Trophoblast cell (in vitro differentiated cells and primary cell): ENCODE measurements around the gene PCSK4.

Experiments
- DNase-seq, 2 donors: peaks; one replicate each; pipeline ENCODE4 v3.0.0-alpha.2; 2016
- H2AFZ ChIP-seq: 2 replicates; pipeline ENCODE4 v1.6.1; 2013; ENCODE audit warnings: low read length, moderate library complexity, mild to moderate bottlenecking; ENCODE audit not compliant: insufficient read depth, poor library complexity
- H2AK5ac ChIP-seq: 2 replicates; pipeline ENCODE4 v1.6.1; 2013; ENCODE audit warnings: mild to moderate bottlenecking, low read length
- H2BK120ac ChIP-seq: 2 replicates; pipeline ENCODE4 v1.6.1; 2013; ENCODE audit warnings: low read length, mild to moderate bottlenecking, moderate library complexity; ENCODE audit not compliant: insufficient read depth, poor library complexity
- H2BK12ac ChIP-seq: 2 replicates; pipeline ENCODE4 v1.6.1; 2013; ENCODE audit warnings: mild to moderate bottlenecking, low read length, moderate library complexity
- H2BK5ac ChIP-seq: 2 replicates; pipeline ENCODE4 v1.6.1; 2013; ENCODE audit warnings: low read length, low read depth, moderate library complexity, mild to moderate bottlenecking; ENCODE audit not compliant: poor library complexity
- H3K14ac ChIP-seq: 2 replicates; pipeline ENCODE4 v1.6.1; 2013; ENCODE audit warnings: mild to moderate bottlenecking, low read length
- H3K18ac ChIP-seq: 2 replicates; pipeline ENCODE4 v1.6.1; 2013; ENCODE audit warnings: mild to moderate bottlenecking, low read length
- H3K23ac ChIP-seq: 2 replicates; pipeline ENCODE4 v1.6.1; 2013; ENCODE audit warnings: low read length
- H3K27ac ChIP-seq: 2 replicates; pipeline ENCODE4 v1.5.1; 2013; ENCODE audit warnings: low read depth, mild to moderate bottlenecking, inconsistent platforms, low read length, moderate library complexity
- H3K27me3 ChIP-seq: 2 replicates; pipeline ENCODE4 v1.6.1; 2013; ENCODE audit warnings: inconsistent platforms, mild to moderate bottlenecking, low read length, moderate library complexity; ENCODE audit not compliant: insufficient read depth
- H3K36me3 ChIP-seq, 2 experiments: 1 replicate in 1 of 2; 2 replicates in 1 of 2; pipeline ENCODE4 v1.6.1; 2013; ENCODE audit warnings: low read length in 2 of 2, mild to moderate bottlenecking in 2 of 2, moderate library complexity in 1 of 2; ENCODE audit not compliant: insufficient read depth in 2 of 2, control insufficient read depth in 1 of 2
- H3K4ac ChIP-seq: 2 replicates; pipeline ENCODE4 v1.6.1; 2013; ENCODE audit warnings: low read depth, mild to moderate bottlenecking, low read length, moderate library complexity
- H3K4me1 ChIP-seq, 2 experiments: 1 replicate in 1 of 2; 2 replicates in 1 of 2; pipeline ENCODE4 v1.6.1; 2013; ENCODE audit warnings: low read length in 2 of 2, mild to moderate bottlenecking in 2 of 2, moderate library complexity in 1 of 2; ENCODE audit not compliant: insufficient read depth in 2 of 2, control insufficient read depth in 1 of 2
- H3K4me2 ChIP-seq: 2 replicates; pipeline ENCODE4 v1.6.1; 2013; ENCODE audit warnings: inconsistent platforms, mild to moderate bottlenecking, low read length, moderate library complexity
- H3K4me3 ChIP-seq: 2 replicates; pipeline ENCODE4 v1.5.1; 2013; ENCODE audit warnings: mild to moderate bottlenecking, low read depth, low read length, inconsistent platforms
- H3K79me1 ChIP-seq: one replicate; pipeline ENCODE4 v1.6.1; 2013; ENCODE audit warnings: low read length
- H3K79me2 ChIP-seq: 2 replicates; pipeline ENCODE4 v1.6.1; 2013; ENCODE audit warnings: low read length, mild to moderate bottlenecking; ENCODE audit not compliant: control insufficient read depth, insufficient read depth, poor library complexity
- H3K9ac ChIP-seq: 2 replicates; pipeline ENCODE4 v1.6.1; 2013; ENCODE audit warnings: mild to moderate bottlenecking, low read length
- H3K9me3 ChIP-seq: 2 replicates; pipeline ENCODE4 v1.6.1; 2013; ENCODE audit warnings: low read depth, mild to moderate bottlenecking, control low read depth, inconsistent platforms, low read length; ENCODE audit not compliant: insufficient read depth
- H4K12ac ChIP-seq: 2 replicates; pipeline ENCODE4 v1.6.1; 2013; ENCODE audit warnings: low read depth, mild to moderate bottlenecking, low read length, moderate library complexity
- H4K8ac ChIP-seq: 2 replicates; pipeline ENCODE4 v1.6.1; 2013; ENCODE audit warnings: low read depth, mild to moderate bottlenecking, low read length, moderate library complexity
- H4K91ac ChIP-seq: one replicate; pipeline ENCODE4 v1.6.1; 2013; ENCODE audit warnings: low read depth, mild to moderate bottlenecking, low read length, moderate library complexity
- whole genome bisulfite sequencing: extraction: QIAGEN DNeasy Blood & Tissue Kit; methylation state at CpG from one replicate; pipeline ENCODE4 v1.1.7; 2013; ENCODE audit warnings: missing lambda C conversion rate; ENCODE audit not compliant: insufficient read length, insufficient coverage; ENCODE audit errors: extremely low coverage; 5-methylcytosine and 5-hydroxymethylcytosine counted together

The PCSK4 gene

DNA sequence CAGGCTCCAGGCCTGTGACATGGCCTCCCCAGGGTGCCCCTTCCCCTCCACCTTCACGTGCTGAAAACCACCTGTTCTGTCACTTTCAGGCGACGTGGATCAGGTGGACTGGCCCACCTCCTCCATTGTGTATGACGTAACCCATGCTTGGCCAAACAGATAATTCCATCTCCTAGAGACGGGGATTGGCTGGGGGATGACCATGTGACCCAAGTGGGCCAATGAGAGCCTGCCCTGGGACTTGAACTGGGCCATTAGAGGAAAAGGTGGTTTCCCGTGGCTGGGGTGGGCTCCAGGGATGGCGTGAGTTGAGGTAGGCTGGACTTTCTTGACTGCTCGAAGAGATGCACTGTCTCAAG, 26.2 kb upstream of the PCSK4 start:
- Histone ChIP-seq H3K27me3 (no peaks in the 10 kb centered on the region), H4K91ac (no peak overlapping the region), H3K23ac (no peak overlapping the region)

GRCh38 chr19:1514986-1515721, 25.0 kb upstream of the PCSK4 start:
- Histone ChIP-seq H3K4me3 (no peak overlapping the region), H2BK120ac (no peak overlapping the region), H3K79me2 (no peaks in the 10 kb centered on the region), H3K9ac (peak overlapping the region; percentile 52), H3K23ac (no peak overlapping the region), H2BK5ac (no peak overlapping the region), H3K4ac (no peak overlapping the region), H3K9me3 (peaks cover 11% of the 10 kb centered on the region), H2AK5ac (no peak overlapping the region), H3K18ac (no peak overlapping the region), H3K4me1 (peaks cover 0 to 4% of the 10 kb centered on the region in 2 experiments), H4K91ac (no peak overlapping the region), H2BK12ac (no peak overlapping the region), H3K4me2 (no peak overlapping the region), H3K79me1 (peaks cover 8% of the 10 kb centered on the region), H3K27me3 (no peaks in the 10 kb centered on the region), H3K27ac (no peak overlapping the region), H3K14ac (no peak overlapping the region), H2AFZ (no peak overlapping the region), H4K12ac (no peak overlapping the region), H4K8ac (no peak overlapping the region), H3K36me3 (no peaks in the 10 kb centered on the region)
- DNase-seq: no peak
- no CpG with 5 or more reads among the region's 14 CpGs for WGBS

More for the DNA sequence above, 26.2 kb upstream of the PCSK4 start:
- Histone ChIP-seq H4K12ac (no peak overlapping the region), H3K4me3 (no peak overlapping the region), H2AFZ (no peak overlapping the region), H3K27ac (no peak overlapping the region), H4K8ac (no peak overlapping the region), H3K4ac (no peak overlapping the region), H3K4me1 (peaks cover 0 to 4% of the 10 kb centered on the region in 2 experiments), H2BK120ac (no peak overlapping the region), H3K4me2 (no peak overlapping the region), H3K9me3 (peaks cover 11% of the 10 kb centered on the region), H2BK5ac (no peak overlapping the region), H2AK5ac (no peak overlapping the region), H3K18ac (no peak overlapping the region), H3K79me1 (peaks cover 8% of the 10 kb centered on the region), H3K79me2 (no peaks in the 10 kb centered on the region), H2BK12ac (no peak overlapping the region), H3K36me3 (no peaks in the 10 kb centered on the region), H3K14ac (no peak overlapping the region), H3K9ac (no peak overlapping the region)
- no peak for DNase-seq
- no CpG with 5 or more reads among the region's 8 CpGs for WGBS

- no peak overlapping the region for H3K18ac ChIP-seq
- H3K23ac ChIP-seq: no peak overlapping the region
- no peaks in the 10 kb centered on the region for H3K36me3 ChIP-seq
- H2BK12ac ChIP-seq: no peak overlapping the region
- H3K79me2 ChIP-seq: no peaks in the 10 kb centered on the region
- H3K14ac ChIP-seq: no peak overlapping the region
- no peaks in the 10 kb centered on the region for H3K27me3 ChIP-seq
- H2AK5ac ChIP-seq: peak overlapping the region; percentile 26
- DNase-seq: no peak
- H4K91ac ChIP-seq: no peak overlapping the region
- no peak overlapping the region for H4K12ac ChIP-seq
- H3K79me1 ChIP-seq: peaks cover 8% of the 10 kb centered on the region
- peaks cover 0 to 4% of the 10 kb centered on the region in 2 experiments for H3K4me1 ChIP-seq
- H2BK5ac ChIP-seq: no peak overlapping the region
- no peak overlapping the region for H3K4me2 ChIP-seq
- no peak overlapping the region for H4K8ac ChIP-seq
- no peak overlapping the region for H3K4ac ChIP-seq
- no peak overlapping the region for H2BK120ac ChIP-seq
- peaks cover 11% of the 10 kb centered on the region for H3K9me3 ChIP-seq
- H3K4me3 ChIP-seq: no peak overlapping the region
- no CpG with 5 or more reads among the region's 10 CpGs for WGBS
- H3K27ac ChIP-seq: no peak overlapping the region
- H3K9ac ChIP-seq: no peak overlapping the region
- H2AFZ ChIP-seq: no peak overlapping the region
Observed at GRCh38 chr19:1514295-1514661, 24.1 kb upstream of the PCSK4 start.

DNA sequence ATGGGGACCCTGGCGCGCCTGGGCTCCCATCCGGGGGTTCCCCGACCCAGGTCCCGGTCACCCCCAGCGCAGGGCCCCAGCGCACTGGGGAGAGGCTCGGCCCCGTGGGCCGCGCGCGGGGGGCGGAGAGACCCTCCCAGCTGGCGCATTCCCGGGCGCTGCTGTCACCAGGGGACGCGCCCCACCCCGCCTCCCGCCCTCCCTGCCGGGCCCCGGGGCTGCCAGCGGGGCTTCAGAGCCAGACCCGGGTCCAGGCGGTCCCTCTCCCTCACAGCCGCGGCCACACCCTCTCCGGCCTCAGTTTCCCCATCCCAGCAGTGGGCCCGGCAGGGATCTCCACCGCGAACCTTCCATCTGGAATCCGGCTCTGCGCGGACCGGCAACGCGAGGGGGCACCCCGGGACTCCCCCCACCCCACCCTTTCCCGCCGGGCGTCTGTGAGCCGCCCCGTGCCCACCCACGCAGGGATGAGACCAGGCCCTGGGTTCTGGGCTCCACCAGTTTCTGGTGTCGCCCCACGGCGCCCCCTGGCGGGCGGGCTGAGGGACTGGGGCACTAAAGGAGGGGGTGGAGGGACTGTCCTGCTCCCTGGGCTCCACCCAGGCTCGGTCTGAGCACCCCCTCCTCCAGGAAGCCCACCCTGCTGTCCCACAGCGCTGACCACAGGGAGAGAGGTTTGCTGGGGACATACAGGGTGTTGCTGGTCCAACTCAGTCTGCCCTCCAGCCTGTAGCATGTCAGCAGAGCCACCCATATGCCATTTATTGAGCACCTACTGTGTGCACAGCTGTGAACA, 23.5 kb upstream of the PCSK4 start:
- Histone ChIP-seq H3K79me2 (no peaks in the 10 kb centered on the region), H4K8ac (peak overlapping the region; percentile 83), H3K27ac (no peak overlapping the region), H3K36me3 (no peaks in the 10 kb centered on the region), H3K27me3 (no peaks in the 10 kb centered on the region), H3K14ac (peak overlapping the region; percentile 55), H4K12ac (peak overlapping the region; percentile 80), H3K9me3 (peaks cover 11% of the 10 kb centered on the region), H2BK120ac (peak overlapping the region; percentile 21), H2AFZ (peak overlapping the region; percentile 77), H3K79me1 (peaks cover 8% of the 10 kb centered on the region), H2BK5ac (peak overlapping the region; percentile 39), H3K4me3 (peak overlapping the region; percentile 64), H3K23ac (no peak overlapping the region), H3K4ac (no peak overlapping the region), H2AK5ac (peak overlapping the region; percentile 26), H4K91ac (peak overlapping the region; percentile 77), H3K9ac (peak overlapping the region; percentile 61), H3K4me1 (peaks cover 0 to 4% of the 10 kb centered on the region in 2 experiments), H3K18ac (peak overlapping the region; percentile 41), H3K4me2 (peak overlapping the region; percentile 77), H2BK12ac (no peak overlapping the region)
- no CpG with 5 or more reads among the region's 52 CpGs for WGBS
- peak; percentile 61 to 77 for DNase-seq
